ENCODE measurements around the gene EBF3.

DNA sequence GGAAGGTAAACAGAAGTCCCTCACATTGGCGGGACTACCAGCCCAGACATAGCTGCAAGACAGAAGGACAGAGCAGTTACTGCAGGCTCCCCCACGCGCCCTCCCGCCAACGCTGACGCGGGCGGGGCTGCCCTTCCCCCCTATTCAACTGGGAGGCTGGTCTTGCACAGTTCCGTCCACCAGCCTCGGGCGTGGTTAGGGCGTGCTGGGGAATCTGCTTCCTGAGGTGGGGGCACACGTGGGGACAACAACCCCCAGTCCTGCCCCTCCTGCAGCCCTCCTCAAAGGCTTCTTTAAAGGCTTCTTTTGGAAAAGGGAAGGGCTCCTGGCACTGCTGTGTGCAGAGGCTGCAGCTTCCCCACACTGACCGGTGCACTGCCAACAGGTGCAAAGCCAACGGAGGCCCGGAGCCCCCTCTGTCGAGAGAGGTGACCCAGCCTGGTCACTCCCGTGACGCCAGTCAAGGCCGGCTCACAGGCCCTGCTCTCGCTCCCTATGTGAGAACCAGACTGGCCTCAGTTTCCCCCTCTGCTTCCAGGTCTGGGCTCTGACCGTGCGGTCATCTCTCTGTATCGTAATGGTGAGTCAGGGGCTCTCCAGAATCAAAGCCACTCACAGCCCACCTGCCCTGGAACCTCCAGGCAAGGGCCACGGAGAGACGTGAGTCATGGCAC, 126.0 kb downstream of the EBF3 start:
- no peak for TF ChIP-seq ZNF274 (IDR thresholded peaks at IDR 0.05; ENCODE audit: low read depth, low read length)
- TF ChIP-seq YY1 (IDR thresholded peaks at IDR 0.05; ENCODE audit: insufficient read depth, insufficient read length), result no peak
